Embryonic facial prominence (tissue), 1 donor: Measurements from ENCODE around the gene TMEM178B.
"Not testable (repeated sequence)": the region's sequence is repeated elsewhere in the genome, so short reads cannot be mapped to it uniquely, and the experiment has no call there.

Source experiments
- DNase-seq: peaks from one replicate; pipeline ENCODE4 v3.0.0-alpha.2; 2016; ENCODE audit errors: extremely low spot score

TMEM178B gene

GRCh38 chr7:141387521-141388217, 313.8 kb downstream of the TMEM178B start:
- DNase-seq: no peak

GRCh38 chr7:141389140-141389796, 315.4 kb downstream of the TMEM178B start:
- DNase-seq: no peak

- no peak for DNase-seq
Observed at GRCh38 chr7:141390339-141390738, 316.5 kb downstream of the TMEM178B start.

GRCh38 chr7:141393056-141393455, 319.2 kb downstream of the TMEM178B start:
- no peak for DNase-seq

GRCh38 chr7:141397236-141398163, 323.6 kb downstream of the TMEM178B start:
- DNase-seq: no peak

- no peak for DNase-seq
Observed at GRCh38 chr7:141400356-141400755, 326.5 kb downstream of the TMEM178B start.

- no peak for DNase-seq
Observed at GRCh38 chr7:141402277-141402996, 328.6 kb downstream of the TMEM178B start.

- not testable (repeated sequence) for DNase-seq
Observed at GRCh38 chr7:141403846-141404245, 330.0 kb downstream of the TMEM178B start.

GRCh38 chr7:141406347-141406746, 332.5 kb downstream of the TMEM178B start:
- DNase-seq: no peak

- DNase-seq: no peak
Observed at GRCh38 chr7:141407893-141408292, 334.0 kb downstream of the TMEM178B start.

GRCh38 chr7:141408440-141408839, 334.6 kb downstream of the TMEM178B start:
- no peak for DNase-seq

GRCh38 chr7:141409219-141409618, 335.4 kb downstream of the TMEM178B start:
- DNase-seq: no peak

GRCh38 chr7:141409801-141410329, 336.0 kb downstream of the TMEM178B start:
- DNase-seq: no peak

- no peak for DNase-seq
Observed at GRCh38 chr7:141410353-141411000, 336.6 kb downstream of the TMEM178B start.

- DNase-seq: no peak
Observed at GRCh38 chr7:141411133-141411532, 337.3 kb downstream of the TMEM178B start.

- no peak for DNase-seq
Observed at GRCh38 chr7:141415999-141416398, 342.1 kb downstream of the TMEM178B start.

- no peak for DNase-seq
Observed at GRCh38 chr7:141416650-141417270, 342.9 kb downstream of the TMEM178B start.

GRCh38 chr7:141417506-141417905, 343.6 kb downstream of the TMEM178B start:
- no peak for DNase-seq

- DNase-seq: no peak
Observed at GRCh38 chr7:141418066-141418465, 344.2 kb downstream of the TMEM178B start.

GRCh38 chr7:141421306-141421705, 347.4 kb downstream of the TMEM178B start:
- no peak for DNase-seq
